ENCODE measurements around the gene ARHGEF28. TPM values are rescaled to one million over a fixed set of nuclear protein-coding genes. Genes with fewer than 3 reads are reported as not detected.
A peak's percentile ranks its signal among the peaks of the same experiment; 100 is the strongest.

Gene ARHGEF28
- total RNA-seq, 1 experiment from 2014 or later, result 0.57 TPM

GRCh38 chr5:73825199-73825598 is 199.2 kb downstream of the ARHGEF28 start:
- no peaks in the 10 kb centered on the region for H3K27me3 ChIP-seq (ENCODE audit: insufficient read depth, low read length)
- H3K4me1 ChIP-seq (ENCODE audit: insufficient read depth, low read length), result peaks cover 6% of the 10 kb centered on the region; the same call in 1 of the 2 replicates
- no peak overlapping the region for H3K9ac ChIP-seq (ENCODE audit: extremely low read depth, insufficient read length, low read length)
- H3K27ac ChIP-seq (ENCODE audit: insufficient read length, low read depth, low read length), result no peak overlapping the region
- no peaks in the 10 kb centered on the region for H3K27me3 Mint-ChIP-seq (ENCODE audit: low read depth)
- H2BK15ac ChIP-seq (ENCODE audit: low read depth, low read length), result no peak overlapping the region
- H2BK5ac ChIP-seq (ENCODE audit: insufficient read length, low read length), result no peak overlapping the region
- no peak overlapping the region for H2AFZ ChIP-seq (ENCODE audit: low read length)
- no peak overlapping the region for H3K18ac ChIP-seq (ENCODE audit: insufficient read length, low read depth, low read length)
- H2BK120ac ChIP-seq (ENCODE audit: low read depth, low read length, poor library complexity, severe bottlenecking), result no peak overlapping the region
- no peaks in the 10 kb centered on the region for H3K9me3 Mint-ChIP-seq
- H3K79me2 ChIP-seq (ENCODE audit: insufficient read depth, low read length), result no peaks in the 10 kb centered on the region
- H3K4me3 Mint-ChIP-seq, result no peak overlapping the region
- H3K9me3 ChIP-seq (ENCODE audit: control insufficient read depth, low read depth, low read length), result no peaks in the 10 kb centered on the region
- no peak overlapping the region for H3K27ac Mint-ChIP-seq
- no peak overlapping the region for H4K5ac ChIP-seq (ENCODE audit: insufficient read length, low read depth, low read length)
- no peak overlapping the region for H2BK20ac ChIP-seq (ENCODE audit: low read depth, low read length, poor library complexity, severe bottlenecking)
- no peak overlapping the region for H3K23ac ChIP-seq (ENCODE audit: insufficient read length, low read depth, low read length)
- no peaks in the 10 kb centered on the region for H4K20me1 ChIP-seq (ENCODE audit: control insufficient read depth, insufficient read depth, insufficient read length)
- no peak overlapping the region for H3K4ac ChIP-seq (ENCODE audit: low read depth, low read length)
- no peak overlapping the region for H3K14ac ChIP-seq (ENCODE audit: insufficient read depth, low read length)
- no peaks in the 10 kb centered on the region for H3K4me1 Mint-ChIP-seq
- no peak overlapping the region for H2AK5ac ChIP-seq (ENCODE audit: insufficient read length, low read length)
- no peaks in the 10 kb centered on the region for H3K36me3 Mint-ChIP-seq (ENCODE audit: insufficient read depth in 1 of 3, low read depth in 3 of 3)
- H2BK12ac ChIP-seq (ENCODE audit: insufficient read length, low read depth, low read length), result no peak overlapping the region
- no peak overlapping the region for H4K8ac ChIP-seq (replicated peaks; ENCODE audit: insufficient read length, low read depth, low read length)
- no CpG with 5 or more reads among the region's 7 CpGs for WGBS (ENCODE audit: extremely low coverage, insufficient read length, low lambda C conversion rate)
- H3K23me2 ChIP-seq (ENCODE audit: insufficient read length, low read depth, low read length, poor library complexity, severe bottlenecking), result no peaks in the 10 kb centered on the region
- peak; percentile 41 for DNase-seq
- H3K4me2 ChIP-seq (ENCODE audit: insufficient read depth, insufficient read length, low read length), result no peak overlapping the region
- no peaks in the 10 kb centered on the region for H3K79me1 ChIP-seq (ENCODE audit: insufficient read depth, low read depth, low read length, poor library complexity, severe bottlenecking)
- no peak overlapping the region for H3T11ph ChIP-seq (ENCODE audit: low read length)
- no peak overlapping the region for H3K56ac ChIP-seq (ENCODE audit: insufficient read length, low read depth, low read length)
- no peak for TF ChIP-seq CTCF (conservative IDR thresholded peaks at IDR 0.05)
- H4K91ac ChIP-seq (ENCODE audit: insufficient read length, low read depth, low read length), result no peak overlapping the region
